ENCODE measurements around the gene AK5. TPM values are rescaled to one million over a fixed set of nuclear protein-coding genes. Genes with fewer than 3 reads are reported as not detected.

The AK5 gene
- total RNA-seq, 1 donor from 2014 or later = 2.5 TPM

GRCh38 chr1:77434967-77435366 is 153.1 kb downstream of the AK5 start:
- DNase-seq (ENCODE audit: low read depth, low spot score) = no peak

- DNase-seq (ENCODE audit: low read depth, low spot score) = no peak
These were observed 156.6 kb downstream of the AK5 start for GRCh38 chr1:77438236-77438913.

- DNase-seq (ENCODE audit: low read depth, low spot score) = no peak
These were observed 165.2 kb downstream of the AK5 start for GRCh38 chr1:77446841-77447555.

- DNase-seq (ENCODE audit: low read depth, low spot score) = no peak
These were observed 165.8 kb downstream of the AK5 start for GRCh38 chr1:77447669-77448068.

- no peak for DNase-seq (ENCODE audit: low read depth, low spot score)
These were observed 178.1 kb downstream of the AK5 start for GRCh38 chr1:77459881-77460280.

- no peak for DNase-seq (ENCODE audit: low read depth, low spot score)
These were observed 179.9 kb downstream of the AK5 start for GRCh38 chr1:77461691-77462090.

- DNase-seq (ENCODE audit: low read depth, low spot score) = no peak
These were observed 181.4 kb downstream of the AK5 start for GRCh38 chr1:77463216-77463615.

GRCh38 chr1:77465139-77465538 is 183.3 kb downstream of the AK5 start:
- DNase-seq (ENCODE audit: low read depth, low spot score) = no peak

- DNase-seq (ENCODE audit: low read depth, low spot score) = no peak
These were observed 184.1 kb downstream of the AK5 start for GRCh38 chr1:77465922-77466321.

GRCh38 chr1:77467021-77467595 is 185.3 kb downstream of the AK5 start:
- no peak for DNase-seq (ENCODE audit: low read depth, low spot score)

- DNase-seq (ENCODE audit: low read depth, low spot score) = no peak
These were observed 185.9 kb downstream of the AK5 start for GRCh38 chr1:77467741-77468140.

GRCh38 chr1:77468257-77468948 is 186.6 kb downstream of the AK5 start:
- DNase-seq (ENCODE audit: low read depth, low spot score) = no peak

- DNase-seq (ENCODE audit: low read depth, low spot score) = no peak
These were observed 187.3 kb downstream of the AK5 start for GRCh38 chr1:77468949-77469710.

- DNase-seq (ENCODE audit: low read depth, low spot score) = no peak
These were observed 189.9 kb downstream of the AK5 start for GRCh38 chr1:77471691-77472090.

- DNase-seq (ENCODE audit: low read depth, low spot score) = peak; percentile 22
These were observed 191.9 kb downstream of the AK5 start for GRCh38 chr1:77473690-77474089.

GRCh38 chr1:77475641-77476040 is 193.8 kb downstream of the AK5 start:
- DNase-seq (ENCODE audit: low read depth, low spot score) = no peak

- no peak for DNase-seq (ENCODE audit: low read depth, low spot score)
These were observed 194.7 kb downstream of the AK5 start for GRCh38 chr1:77476475-77476874.

GRCh38 chr1:77484334-77484733 is 202.5 kb downstream of the AK5 start:
- no peak for DNase-seq (ENCODE audit: low read depth, low spot score)

GRCh38 chr1:77484926-77485325 is 203.1 kb downstream of the AK5 start:
- no peak for DNase-seq (ENCODE audit: low read depth, low spot score)

- DNase-seq (ENCODE audit: low read depth, low spot score) = no peak
These were observed 205.8 kb downstream of the AK5 start for GRCh38 chr1:77487631-77488030.

- DNase-seq (ENCODE audit: low read depth, low spot score) = no peak
These were observed 208.1 kb downstream of the AK5 start for GRCh38 chr1:77489910-77490309.

Measured in pulmonary artery endothelial cell (primary cell).